H9 (cell line): ENCODE data around the gene PLSCR5. TPM values are rescaled to one million over a fixed set of nuclear protein-coding genes. Genes with fewer than 3 reads are reported as not detected.

Experiments used
- DNase-seq: peaks from one replicate; pipeline ENCODE4 v3.0.0-alpha.2; 2017
- H2AFZ ChIP-seq: one replicate; pipeline ENCODE4 v1.6.1; 2013; ENCODE audit warnings: mild to moderate bottlenecking, low read length, control low read depth, moderate library complexity
- H2AK5ac ChIP-seq: 2 replicates; pipeline ENCODE4 v1.6.1; 2013; ENCODE audit warnings: low read length, control low read depth, mixed read lengths; ENCODE audit not compliant: insufficient read length
- H2BK120ac ChIP-seq: one replicate; pipeline ENCODE4 v1.6.1; 2013; ENCODE audit warnings: low read depth, mild to moderate bottlenecking, low read length, control low read depth, inconsistent platforms; ENCODE audit not compliant: poor library complexity, severe bottlenecking
- H2BK12ac ChIP-seq: 2 replicates; pipeline ENCODE4 v1.6.1; 2013; ENCODE audit warnings: low read length, control low read depth, mixed read lengths, low read depth; ENCODE audit not compliant: insufficient read length
- H2BK15ac ChIP-seq: 2 replicates; pipeline ENCODE4 v1.6.1; 2013; ENCODE audit warnings: low read depth, low read length, control low read depth
- H2BK20ac ChIP-seq: one replicate; pipeline ENCODE4 v1.6.1; 2013; ENCODE audit warnings: low read depth, mild to moderate bottlenecking, low read length, control low read depth, inconsistent platforms; ENCODE audit not compliant: poor library complexity, severe bottlenecking
- H2BK5ac ChIP-seq: 2 replicates; pipeline ENCODE4 v1.6.1; 2013; ENCODE audit warnings: low read length, control low read depth, mixed read lengths; ENCODE audit not compliant: insufficient read length
- H3K14ac ChIP-seq: 2 replicates; pipeline ENCODE4 v1.6.1; 2013; ENCODE audit warnings: low read length, control low read depth; ENCODE audit not compliant: insufficient read depth
- H3K18ac ChIP-seq: 2 replicates; pipeline ENCODE4 v1.6.1; 2013; ENCODE audit warnings: low read depth, mild to moderate bottlenecking, mixed read lengths, low read length, control low read depth; ENCODE audit not compliant: insufficient read length
- H3K23ac ChIP-seq: 2 replicates; pipeline ENCODE4 v1.6.1; 2013; ENCODE audit warnings: low read length, control low read depth, mixed read lengths, low read depth; ENCODE audit not compliant: insufficient read length
- H3K23me2 ChIP-seq: 2 replicates; pipeline ENCODE4 v1.6.1; 2013; ENCODE audit warnings: low read depth, mild to moderate bottlenecking, mixed read lengths, low read length, control low read depth; ENCODE audit not compliant: insufficient read length, poor library complexity, severe bottlenecking
- H3K27ac ChIP-seq: 2 replicates; pipeline ENCODE4 v1.5.1; 2013; ENCODE audit warnings: low read length, control low read depth, mixed read lengths, low read depth; ENCODE audit not compliant: insufficient read length
- H3K27me3 ChIP-seq: 2 replicates; pipeline ENCODE4 v1.6.1; 2013; ENCODE audit warnings: low read length, control low read depth, inconsistent platforms; ENCODE audit not compliant: insufficient read depth
- H3K4ac ChIP-seq: 2 replicates; pipeline ENCODE4 v1.6.1; 2013; ENCODE audit warnings: low read depth, mild to moderate bottlenecking, control low read depth, inconsistent platforms, low read length, moderate library complexity
- H3K4me1 ChIP-seq: 2 replicates; pipeline ENCODE4 v1.6.1; 2013; ENCODE audit warnings: low read length, control low read depth, inconsistent platforms; ENCODE audit not compliant: insufficient read depth
- H3K4me2 ChIP-seq: 2 replicates; pipeline ENCODE4 v1.6.1; 2013; ENCODE audit warnings: low read length, control low read depth, mixed read lengths; ENCODE audit not compliant: insufficient read length, insufficient read depth
- H3K56ac ChIP-seq: 2 replicates; pipeline ENCODE4 v1.6.1; 2013; ENCODE audit warnings: low read depth, mild to moderate bottlenecking, mixed read lengths, low read length, control low read depth; ENCODE audit not compliant: insufficient read length
- H3K79me1 ChIP-seq: 2 replicates; pipeline ENCODE4 v1.6.1; 2013; ENCODE audit warnings: low read depth, mild to moderate bottlenecking, moderate library complexity, low read length, control low read depth, inconsistent platforms; ENCODE audit not compliant: insufficient read depth, poor library complexity, severe bottlenecking
- H3K79me2 ChIP-seq: 2 replicates; pipeline ENCODE4 v1.6.1; 2013; ENCODE audit warnings: low read length, control low read depth, inconsistent platforms; ENCODE audit not compliant: insufficient read depth
- H3K9ac ChIP-seq: 2 replicates; pipeline ENCODE4 v1.6.1; 2013; ENCODE audit warnings: low read length, control low read depth, mixed read lengths; ENCODE audit not compliant: insufficient read length; ENCODE audit errors: extremely low read depth
- H3K9me3 ChIP-seq: one replicate; pipeline ENCODE4 v1.6.1; 2013; ENCODE audit warnings: low read depth, low read length, inconsistent platforms; ENCODE audit not compliant: control insufficient read depth
- H3T11ph ChIP-seq: one replicate; pipeline ENCODE4 v1.6.1; 2013; ENCODE audit warnings: mild to moderate bottlenecking, low read length, control low read depth, inconsistent platforms
- H4K20me1 ChIP-seq: one replicate; pipeline ENCODE4 v1.6.1; 2013; ENCODE audit not compliant: control insufficient read depth, insufficient read length, insufficient read depth
- H4K5ac ChIP-seq: 2 replicates; pipeline ENCODE4 v1.6.1; 2013; ENCODE audit warnings: low read depth, mild to moderate bottlenecking, mixed read lengths, low read length, control low read depth; ENCODE audit not compliant: insufficient read length
- H4K8ac ChIP-seq: replicated peaks from 2 replicates; pipeline ENCODE4 v1.6.1; 2013; ENCODE audit warnings: low read length, control low read depth, mixed read lengths, low read depth; ENCODE audit not compliant: insufficient read length
- H4K91ac ChIP-seq: 2 replicates; pipeline ENCODE4 v1.6.1; 2013; ENCODE audit warnings: low read depth, mild to moderate bottlenecking, moderate library complexity, mixed read lengths, low read length, control low read depth; ENCODE audit not compliant: insufficient read length
- H3K27ac Mint-ChIP-seq, 3 experiments: 2 replicates in 2 of 3; 3 replicates in 1 of 3; pipeline ENCODE4 v1.8.0; 2020 to 2021; ENCODE audit warnings: mixed read lengths in 3 of 3, mild to moderate bottlenecking in 1 of 3, moderate library complexity in 1 of 3
- H3K27me3 Mint-ChIP-seq: 2 replicates; pipeline ENCODE4 v1.8.0; 2021; ENCODE audit warnings: low read depth, mild to moderate bottlenecking, moderate library complexity, mixed read lengths
- H3K36me3 Mint-ChIP-seq, 3 experiments: 2 replicates in 2 of 3; 3 replicates in 1 of 3; pipeline ENCODE4 v1.8.0; 2020 to 2021; ENCODE audit warnings: low read depth in 3 of 3, mixed read lengths in 3 of 3; ENCODE audit not compliant: insufficient read depth in 1 of 3
- H3K4me1 Mint-ChIP-seq, 2 experiments: 2 replicates each; pipeline ENCODE4 v1.8.0; 2020; ENCODE audit warnings: mixed read lengths in 2 of 2
- H3K4me3 Mint-ChIP-seq, 2 experiments: 2 replicates in 1 of 2; 3 replicates in 1 of 2; pipeline ENCODE4 v1.8.0; 2020 to 2021; ENCODE audit warnings: mild to moderate bottlenecking in 2 of 2, mixed read lengths in 2 of 2, moderate library complexity in 1 of 2
- H3K9me3 Mint-ChIP-seq, 2 experiments: 2 replicates in 1 of 2; 3 replicates in 1 of 2; pipeline ENCODE4 v1.8.0; 2020; ENCODE audit warnings: mild to moderate bottlenecking in 2 of 2, mixed read lengths in 2 of 2, moderate library complexity in 1 of 2
- CTCF ChIP-seq: fragments of 200-600 bp; sonication (generic); conservative IDR thresholded peaks from 3 replicates; pipeline ENCODE4 v1.8.0; 2021; ENCODE audit warnings: antibody characterized with exemption, mild to moderate bottlenecking
- WGBS: extraction: QIAGEN DNeasy Blood & Tissue Kit; methylation state at CpG from one replicate; pipeline ENCODE4 v1.1.7; 2013; ENCODE audit warnings: missing lambda C conversion rate, low lambda C conversion rate, mixed read lengths; ENCODE audit not compliant: insufficient read length; ENCODE audit errors: extremely low coverage; 5-methylcytosine and 5-hydroxymethylcytosine counted together
- total RNA-seq: library from RNA; stranded (reverse); gene quantifications from 2 replicates; pipeline ENCODE4 v1.2.1, GENCODE V29; 2021

The PLSCR5 gene
- total RNA-seq, 1 experiment from 2014 or later = not detected

- H3K56ac ChIP-seq = no peak overlapping the region
- H3K9ac ChIP-seq = peak overlapping the region; percentile 83
- H2BK15ac ChIP-seq = no peak overlapping the region
- no peak for TF ChIP-seq CTCF
- Mint-ChIP-seq H3K36me3 (peaks cover 9 to 18% (median 17%) of the 10 kb centered on the region in 3 experiments), H3K4me3 (peak overlapping the region; percentile 87 to 90), H3K9me3 (peaks cover 2 to 10% of the 10 kb centered on the region in 2 experiments; a peak in 4 of 5 replicates), H3K27ac (peak overlapping the region in 2 of 3 experiments; percentile 47 to 86; a peak in 3 of 7 replicates), H3K27me3 (no peaks in the 10 kb centered on the region; the same call in 1 of the 2 replicates), H3K4me1 (peaks cover 34 to 42% of the 10 kb centered on the region in 2 experiments)
- peak overlapping the region; percentile 58 for H3K4me2 ChIP-seq
- H3K79me2 ChIP-seq = peaks cover 4% of the 10 kb centered on the region; the same call in 1 of the 2 replicates
- peak overlapping the region; percentile 93; the same call in 1 of the 2 replicates for H3K14ac ChIP-seq
- H4K20me1 ChIP-seq = no peaks in the 10 kb centered on the region
- H3K23ac ChIP-seq = no peak overlapping the region
- H3K27me3 ChIP-seq = no peaks in the 10 kb centered on the region
- WGBS = no CpG with 5 or more reads among the region's 8 CpGs
- no peaks in the 10 kb centered on the region for H3K9me3 ChIP-seq
- H3K79me1 ChIP-seq = no peaks in the 10 kb centered on the region
- no peak overlapping the region for H3K4ac ChIP-seq
- H2BK5ac ChIP-seq = no peak overlapping the region
- peak overlapping the region; percentile 98 for H2AFZ ChIP-seq
- no peak for DNase-seq
- no peak overlapping the region for H4K5ac ChIP-seq
- H4K8ac ChIP-seq = no peak overlapping the region
- H3K23me2 ChIP-seq = peaks cover 13% of the 10 kb centered on the region
- H3K27ac ChIP-seq = no peak overlapping the region
- H4K91ac ChIP-seq = no peak overlapping the region
- H2AK5ac ChIP-seq = no peak overlapping the region
- no peak overlapping the region for H2BK20ac ChIP-seq
- H3T11ph ChIP-seq = no peak overlapping the region
- H3K4me1 ChIP-seq = 0 out of 2 replicates have a peak, but pooled peaks cover 7% of the 10 kb centered on the region
- no peak overlapping the region for H2BK12ac ChIP-seq
- H3K18ac ChIP-seq = no peak overlapping the region
- H2BK120ac ChIP-seq = no peak overlapping the region
These were observed 60.1 kb downstream of the PLSCR5 start for GRCh38 chr3:146544929-146545528.
